ENCODE results near the gene GRID2.
"Not testable (repeated sequence)": the region's sequence is repeated elsewhere in the genome, so short reads cannot be mapped to it uniquely, and the experiment has no call there.

Gene GRID2

GRCh38 chr4:92305878-92306520 lies 2.2 kb downstream of the GRID2 start:
- peak in 1 of 2 experiments; percentile 49 for DNase-seq

- no peak for DNase-seq
Measured at GRCh38 chr4:92307181-92307580, 3.4 kb downstream of the GRID2 start.

GRCh38 chr4:92307866-92308265 lies 4.1 kb downstream of the GRID2 start:
- no peak for DNase-seq

- DNase-seq: no peak
Measured at GRCh38 chr4:92317047-92317446, 13.3 kb downstream of the GRID2 start.

- no peak for DNase-seq
Measured at GRCh38 chr4:92328095-92328494, 24.3 kb downstream of the GRID2 start.

- no peak for DNase-seq
Measured at GRCh38 chr4:92333016-92333415, 29.2 kb downstream of the GRID2 start.

- no peak for DNase-seq
Measured at GRCh38 chr4:92334716-92335350, 31.1 kb downstream of the GRID2 start.

GRCh38 chr4:92339676-92340075 lies 35.9 kb downstream of the GRID2 start:
- peak; percentile 5 for DNase-seq

GRCh38 chr4:92344216-92344615 lies 40.5 kb downstream of the GRID2 start:
- no peak for DNase-seq

- no peak for DNase-seq
Measured at GRCh38 chr4:92346289-92346688, 42.5 kb downstream of the GRID2 start.

GRCh38 chr4:92357966-92358365 lies 54.2 kb downstream of the GRID2 start:
- DNase-seq: no peak

GRCh38 chr4:92359491-92359890 lies 55.7 kb downstream of the GRID2 start:
- DNase-seq: no peak

- DNase-seq: no peak
Measured at GRCh38 chr4:92362028-92362427, 58.3 kb downstream of the GRID2 start.

GRCh38 chr4:92368653-92369052 lies 64.9 kb downstream of the GRID2 start:
- DNase-seq: no peak

GRCh38 chr4:92381616-92382015 lies 77.8 kb downstream of the GRID2 start:
- DNase-seq: no peak

GRCh38 chr4:92382128-92382527 lies 78.4 kb downstream of the GRID2 start:
- DNase-seq: no peak

GRCh38 chr4:92387459-92388069 lies 83.8 kb downstream of the GRID2 start:
- peak; percentile 14 to 33 for DNase-seq

- no peak for DNase-seq
Measured at GRCh38 chr4:92399032-92399431, 95.3 kb downstream of the GRID2 start.

- not testable (repeated sequence) for DNase-seq
Measured at GRCh38 chr4:92403525-92403924, 99.8 kb downstream of the GRID2 start.

GRCh38 chr4:92406488-92406887 lies 102.7 kb downstream of the GRID2 start:
- no peak for DNase-seq

GRCh38 chr4:92421920-92422319 lies 118.2 kb downstream of the GRID2 start:
- DNase-seq: no peak

GRCh38 chr4:92433272-92433758 lies 129.5 kb downstream of the GRID2 start:
- DNase-seq: no peak

- not testable (repeated sequence) for DNase-seq
Measured at GRCh38 chr4:92438722-92439121, 135.0 kb downstream of the GRID2 start.

- DNase-seq: not testable (repeated sequence)
Measured at GRCh38 chr4:92442131-92442530, 138.4 kb downstream of the GRID2 start.

Measured in NCI-H526 (cell line).